IMR-90 (cell line): ENCODE results near the gene AIMP1. TPM values are rescaled to one million over a fixed set of nuclear protein-coding genes. Genes with fewer than 3 reads are reported as not detected.

Source experiments
- ATAC-seq: fragments of 200-7000 bp; cut with Tn5 transposase; 2 replicates; pipeline ENCODE4 v1.9.1; 2020; ENCODE audit warnings: low read depth, mild to moderate bottlenecking, moderate library complexity
- BruUV-seq: library from RNA; stranded (reverse); fragments of 400-500 nt; replicated peaks from 2 replicates; lab custom pipeline; 2021; lab: Mats Ljungman, UMichigan
- CTCF ChIA-PET: fragments of 300-600 bp; formaldehyde crosslinking; extraction: SDS; loops from one replicate; lab custom pipeline; 2021; ENCODE audit warnings: antibody characterized with exemption; lab: Yijun Ruan, JAX
- POLR2A ChIA-PET: fragments of 300-600 bp; sonication (Branson Sonifier 250); formaldehyde crosslinking; loops from one replicate; lab custom pipeline; 2022; ENCODE audit warnings: antibody characterized with exemption; ENCODE audit not compliant: unreplicated experiment; lab: Charles Lee
- DNase-seq: peaks from one replicate; pipeline ENCODE4 v3.0.0; 2013
- H2AFZ ChIP-seq: replicated peaks from 2 replicates; pipeline ENCODE3; 2013; ENCODE audit warnings: low read length, mild to moderate bottlenecking; ENCODE audit not compliant: poor library complexity
- H2AK5ac ChIP-seq: 2 replicates; pipeline ENCODE4 v1.6.1; 2013; ENCODE audit warnings: low read depth, low read length, inconsistent platforms
- H2AK9ac ChIP-seq: replicated peaks from 2 replicates; pipeline ENCODE3; 2013; ENCODE audit warnings: mild to moderate bottlenecking, low read depth, low read length, moderate library complexity; ENCODE audit not compliant: poor library complexity
- H2BK120ac ChIP-seq: 2 replicates; pipeline ENCODE4 v1.6.1; 2013; ENCODE audit warnings: low read depth, low read length, inconsistent platforms
- H2BK15ac ChIP-seq: 3 replicates; pipeline ENCODE4 v1.6.1; 2013; ENCODE audit warnings: low read depth, low read length, inconsistent platforms
- H2BK20ac ChIP-seq: 2 replicates; pipeline ENCODE4 v1.6.1; 2013; ENCODE audit warnings: low read depth, mild to moderate bottlenecking, inconsistent platforms, low read length, moderate library complexity
- H2BK5ac ChIP-seq: 2 replicates; pipeline ENCODE4 v1.6.1; 2013; ENCODE audit warnings: mild to moderate bottlenecking, low read depth, low read length, inconsistent platforms; ENCODE audit not compliant: poor library complexity, severe bottlenecking
- H3K14ac ChIP-seq: replicated peaks from 2 replicates; pipeline ENCODE4 v1.6.1; 2013; ENCODE audit warnings: low read depth, low read length, inconsistent platforms
- H3K18ac ChIP-seq: 2 replicates; pipeline ENCODE4 v1.6.1; 2013; ENCODE audit warnings: low read depth, low read length, control low read depth
- H3K23ac ChIP-seq: 2 replicates; pipeline ENCODE4 v1.6.1; 2013; ENCODE audit warnings: low read depth, low read length, inconsistent platforms
- H3K27ac ChIP-seq: 2 replicates; pipeline ENCODE4 v1.5.1; 2013; ENCODE audit warnings: mild to moderate bottlenecking, control low read depth, low read length; ENCODE audit not compliant: insufficient read depth
- H3K27me3 ChIP-seq: 2 replicates; pipeline ENCODE4 v1.6.1; 2013; ENCODE audit warnings: low read length; ENCODE audit not compliant: control insufficient read depth, insufficient read depth
- H3K36me3 ChIP-seq: 2 replicates; pipeline ENCODE4 v1.6.1; 2013; ENCODE audit warnings: low read length, mixed read lengths; ENCODE audit not compliant: control insufficient read depth, insufficient read depth
- H3K4ac ChIP-seq: 2 replicates; pipeline ENCODE4 v1.6.1; 2013; ENCODE audit warnings: low read depth, low read length, inconsistent platforms
- H3K4me1 ChIP-seq: 2 replicates; pipeline ENCODE4 v1.6.1; 2013; ENCODE audit warnings: low read length, mixed read lengths; ENCODE audit not compliant: control insufficient read depth, insufficient read depth
- H3K4me2 ChIP-seq: 2 replicates; pipeline ENCODE4 v1.6.1; 2013; ENCODE audit warnings: low read depth, mild to moderate bottlenecking, control low read depth, low read length, moderate library complexity
- H3K4me3 ChIP-seq: 2 replicates; pipeline ENCODE4 v1.5.1; 2013; ENCODE audit warnings: low read depth, mild to moderate bottlenecking, control low read depth, low read length, moderate library complexity; ENCODE audit not compliant: insufficient read depth
- H3K56ac ChIP-seq: 2 replicates; pipeline ENCODE4 v1.6.1; 2013; ENCODE audit warnings: low read length, inconsistent platforms; ENCODE audit not compliant: insufficient read depth; ENCODE audit errors: extremely low read depth
- H3K79me1 ChIP-seq, 2 experiments: 2 replicates each; pipeline ENCODE4 v1.6.1; 2013; ENCODE audit warnings: low read length in 2 of 2, inconsistent platforms in 1 of 2, low read depth in 1 of 2
- H3K9ac ChIP-seq: 2 replicates; pipeline ENCODE4 v1.6.1; 2013; ENCODE audit warnings: low read depth, low read length, control low read depth
- H3K9me1 ChIP-seq: 2 replicates; pipeline ENCODE4 v1.6.1; 2013; ENCODE audit warnings: low read length, inconsistent platforms; ENCODE audit not compliant: insufficient read depth
- H3K9me3 ChIP-seq: 2 replicates; pipeline ENCODE4 v1.6.1; 2013; ENCODE audit warnings: low read length; ENCODE audit not compliant: control insufficient read depth, insufficient read depth
- H4K20me1 ChIP-seq: 2 replicates; pipeline ENCODE4 v1.6.1; 2013; ENCODE audit warnings: low read length, inconsistent platforms; ENCODE audit not compliant: insufficient read depth
- H4K5ac ChIP-seq: 2 replicates; pipeline ENCODE4 v1.6.1; 2013; ENCODE audit warnings: mild to moderate bottlenecking, low read depth, low read length, control low read depth
- H4K8ac ChIP-seq, 2 experiments: 2 replicates each; pipeline ENCODE4 v1.6.1; 2013; ENCODE audit warnings: low read depth in 2 of 2, low read length in 2 of 2, control low read depth in 1 of 2, inconsistent platforms in 1 of 2
- H4K91ac ChIP-seq: 2 replicates; pipeline ENCODE4 v1.6.1; 2013; ENCODE audit warnings: low read depth, low read length, inconsistent platforms; ENCODE audit not compliant: insufficient read depth
- CEBPB ChIP-seq: IDR thresholded peaks from 2 replicates; pipeline ENCODE4 v1.6.1; 2012; ENCODE audit warnings: low read depth, low read length, improper control_type of control experiment
- CHD1 ChIP-seq: IDR thresholded peaks from 2 replicates; pipeline ENCODE4 v1.6.1; 2012; ENCODE audit warnings: low read depth, low read length, improper control_type of control experiment
- WGBS, 2 experiments: methylation state at CpG; one replicate each; pipeline versions ENCODE4 v1.1.5 to v1.1.7; 2013; ENCODE audit warnings: missing lambda C conversion rate in 2 of 2; ENCODE audit not compliant: insufficient read length in 1 of 2; ENCODE audit errors: extremely low coverage in 2 of 2; 5-methylcytosine and 5-hydroxymethylcytosine counted together
- dilution Hi-C: fragments of 300-500 bp; cut with HindIII; formaldehyde crosslinking; loops from one replicate; pipeline ENCODE4 v1.14.3; 2018; ENCODE audit warnings: low sequenced_read_pairs; ENCODE audit not compliant: unreplicated experiment
- in situ Hi-C: fragments of 300-500 bp; cut with MboI; formaldehyde crosslinking; loops from 3 replicates; pipeline ENCODE4 v1.14.3; 2019; ENCODE audit warnings: low sequenced_read_pairs, inconsistent platforms, mixed read lengths
- intact Hi-C: fragments of 100-400 bp; cut with micrococcal nuclease; formaldehyde crosslinking; loops from 2 replicates; pipeline ENCODE4 v1.10.0; 2022
- polyA plus RNA-seq, 3 experiments: library from polyadenylated mRNA; depleted of rRNA; stranded (reverse); fragments of >200 nt; gene quantifications; 2 replicates each; pipeline ENCODE4 v1.2.3, GENCODE V29; 2012; ENCODE audit warnings: low replicate concordance in 1 of 3
- total RNA-seq: library from RNA; depleted of rRNA; stranded (reverse); fragments of >200 nt; gene quantifications from 2 replicates; pipeline ENCODE4 v1.2.3, GENCODE V29; 2012

Gene AIMP1
- total and polyA plus RNA-seq, 2 of the 4 experiments (the other 2 are of a cell fraction) = 11.8 to 21.4 TPM

- ChIA-PET POLR2A (no interaction called here), CTCF (no interaction called here)
- no peak for TF ChIP-seq CHD1
- peak; percentile 60 for TF ChIP-seq CEBPB
- no peak overlapping the region for H3K14ac ChIP-seq
- in situ Hi-C loops (no loop called here), dilution Hi-C loops (no loop called here), intact Hi-C loops (no loop called here)
- no peaks in the 10 kb centered on the region for H3K4me1 ChIP-seq
- H3K56ac ChIP-seq = no peak overlapping the region
- H3K4me3 ChIP-seq = no peak overlapping the region
- H3K9ac ChIP-seq = no peak overlapping the region
- H3K9me1 ChIP-seq = peaks cover 6% of the 10 kb centered on the region; the same call in 1 of the 2 replicates
- ATAC-seq = no peak
- no peak overlapping the region for H3K4ac ChIP-seq
- no peak overlapping the region for H2AK9ac ChIP-seq
- H2BK15ac ChIP-seq = no peak overlapping the region
- no peak overlapping the region for H3K4me2 ChIP-seq
- no peak overlapping the region for H4K5ac ChIP-seq
- no peak overlapping the region for H4K8ac ChIP-seq
- H3K23ac ChIP-seq = no peak overlapping the region
- H2BK120ac ChIP-seq = no peak overlapping the region
- DNase-seq = no peak
- BruUV-seq = no TSS peak
- no peaks in the 10 kb centered on the region; the same call in 1 of the 2 replicates for H4K20me1 ChIP-seq
- H3K27me3 ChIP-seq = no peaks in the 10 kb centered on the region
- H2BK20ac ChIP-seq = no peak overlapping the region
- no peaks in the 10 kb centered on the region for H3K9me3 ChIP-seq
- H3K27ac ChIP-seq = no peak overlapping the region
- H4K91ac ChIP-seq = no peak overlapping the region
- H3K36me3 ChIP-seq = peaks cover 10% of the 10 kb centered on the region
- H2AFZ ChIP-seq = no peak overlapping the region
- WGBS, 2 experiments = no CpG with 5 or more reads among the region's 2 CpGs
- no peak overlapping the region for H3K18ac ChIP-seq
- peaks cover 10 to 11% of the 10 kb centered on the region in 2 experiments; a peak in 2 of 4 replicates for H3K79me1 ChIP-seq
- no peak overlapping the region for H2BK5ac ChIP-seq
- H2AK5ac ChIP-seq = no peak overlapping the region
Measured at GRCh38 chr4:106289737-106290136, 26.6 kb upstream of the AIMP1 start.
